SK-N-SH (cell line): Measurements from ENCODE around the gene NTN1. TPM values are rescaled to one million over a fixed set of nuclear protein-coding genes. Genes with fewer than 3 reads are reported as not detected.

ENCODE experiments used
- CTCF ChIA-PET: fragments of 300-600, 350-600 bp; formaldehyde crosslinking; extraction: SDS; loops from one replicate; lab custom pipeline; 2021; lab: Yijun Ruan, JAX
- POLR2A ChIA-PET: fragments of 350-600 bp; sonication (Branson Sonifier 250); formaldehyde crosslinking; extraction: SDS; loops from one replicate; lab custom pipeline; 2020; ENCODE audit warnings: antibody characterized with exemption, inconsistent platforms; lab: Yijun Ruan, JAX
- DNase-seq: peaks from one replicate; pipeline ENCODE4 v3.0.0; 2012
- H2AFZ ChIP-seq: fragments of 200-600 bp; sonication (generic); 2 replicates; pipeline ENCODE4 v1.8.1; 2016; ENCODE audit warnings: antibody characterized with exemption, mild to moderate bottlenecking, low read depth
- H3F3A ChIP-seq: fragments of 200-600 bp; sonication (generic); replicated peaks from 2 replicates; pipeline ENCODE3; 2016; ENCODE audit warnings: antibody characterized with exemption, mild to moderate bottlenecking; ENCODE audit not compliant: insufficient read depth
- H3K27ac ChIP-seq, 2 experiments: fragments of 200-500 bp in 1 of 2; fragments of 200-600 bp in 1 of 2; sonication (Bioruptor generic) in 1 of 2; sonication (generic), shearing (Covaris generic) in 1 of 2; 2 replicates each; pipeline versions ENCODE4 v1.5.1 to v1.6.1; 2014 to 2016; ENCODE audit warnings: low read depth in 2 of 2, inconsistent platforms in 1 of 2, low read length in 1 of 2, mild to moderate bottlenecking in 1 of 2, mixed read lengths in 1 of 2
- H3K27me3 ChIP-seq: fragments of 200-600 bp; sonication (generic), shearing (Covaris generic); 2 replicates; pipeline ENCODE4 v1.6.1; 2016; ENCODE audit warnings: mixed run types; ENCODE audit not compliant: insufficient read depth
- H3K36me3 ChIP-seq, 2 experiments: fragments of 200-500 bp in 1 of 2; fragments of 200-600 bp in 1 of 2; sonication (Bioruptor generic) in 1 of 2; sonication (generic) in 1 of 2; replicated peaks in 1 of 2; 2 replicates each; pipeline versions ENCODE3 to v1.5.1; 2014 to 2016; ENCODE audit warnings: low read length in 1 of 2, mild to moderate bottlenecking in 1 of 2; ENCODE audit not compliant: insufficient read depth in 2 of 2, control insufficient read depth in 1 of 2
- H3K4me1 ChIP-seq, 2 experiments: fragments of 200-500 bp in 1 of 2; fragments of 200-600 bp in 1 of 2; sonication (Bioruptor generic) in 1 of 2; sonication (generic), shearing (Covaris generic) in 1 of 2; 2 replicates each; pipeline versions ENCODE4 v1.5.1 to v1.6.1; 2014 to 2016; ENCODE audit warnings: low read depth in 1 of 2, low read length in 1 of 2, mixed run types in 1 of 2; ENCODE audit not compliant: insufficient read depth in 2 of 2, control insufficient read depth in 1 of 2
- H3K4me2 ChIP-seq: fragments of 200-600 bp; sonication (generic), shearing (Covaris generic); 2 replicates; pipeline ENCODE4 v1.6.1; 2017; ENCODE audit warnings: mixed run types
- H3K4me3 ChIP-seq, 2 experiments: fragments of 200-500 bp in 1 of 2; fragments of 200-600 bp in 1 of 2; sonication (Bioruptor generic) in 1 of 2; sonication (generic), shearing (Covaris generic) in 1 of 2; 2 replicates each; pipeline versions ENCODE4 v1.5.1 to v1.8.1; 2014 to 2016; ENCODE audit warnings: low read depth in 2 of 2, inconsistent platforms in 1 of 2, low read length in 1 of 2, mild to moderate bottlenecking in 1 of 2, mixed read lengths in 1 of 2, moderate library complexity in 1 of 2
- H3K79me2 ChIP-seq: fragments of 200-600 bp; sonication (generic); 2 replicates; pipeline ENCODE4 v1.8.1; 2017; ENCODE audit warnings: mild to moderate bottlenecking; ENCODE audit not compliant: insufficient read depth
- H3K9ac ChIP-seq: fragments of 200-600 bp; sonication (generic); 2 replicates; pipeline ENCODE4 v1.6.1; 2017; ENCODE audit warnings: mixed run types
- H3K9me2 ChIP-seq: fragments of 200-600 bp; sonication (generic); 2 replicates; pipeline ENCODE4 v1.6.1; 2017; ENCODE audit warnings: mixed run types
- H3K9me3 ChIP-seq: fragments of 200-600 bp; sonication (generic); 2 replicates; pipeline ENCODE4 v1.6.1; 2017; ENCODE audit warnings: mixed run types, mild to moderate bottlenecking, moderate library complexity
- H4K20me1 ChIP-seq: fragments of 200-600 bp; sonication (generic); 2 replicates; pipeline ENCODE4 v1.6.1; 2017; ENCODE audit warnings: mild to moderate bottlenecking, mixed run types; ENCODE audit not compliant: insufficient read depth
- CHD2 ChIP-seq: fragments of 150-350 bp; IDR thresholded peaks from 2 replicates; pipeline ENCODE4 v1.6.1; 2018; ENCODE audit warnings: low read length; ENCODE audit not compliant: partially characterized antibody
- CTCF ChIP-seq: fragments of 200-600 bp; sonication (generic); IDR thresholded peaks from 2 replicates; pipeline ENCODE4 v1.6.1; 2017; ENCODE audit warnings: antibody characterized with exemption, mild to moderate bottlenecking, moderate library complexity
- ELF1 ChIP-seq: IDR thresholded peaks from 2 replicates; pipeline ENCODE4 v1.4.0; 2012
- EP300 ChIP-seq, 2 experiments: IDR thresholded peaks; 2 replicates each; pipeline versions ENCODE4 v1.4.0 to v1.6.1; 2012; ENCODE audit warnings: borderline replicate concordance in 1 of 2, low read depth in 1 of 2, low read length in 1 of 2
- FOSL2 ChIP-seq: IDR thresholded peaks from 2 replicates; pipeline ENCODE4 v1.4.0; 2012; ENCODE audit warnings: low read depth, mild to moderate bottlenecking, moderate library complexity, borderline replicate concordance
- FOXM1 ChIP-seq: IDR thresholded peaks from 2 replicates; pipeline ENCODE4 v1.4.0; 2012; ENCODE audit warnings: low read depth, mild to moderate bottlenecking
- GABPA ChIP-seq: IDR thresholded peaks from 2 replicates; pipeline ENCODE4 v1.4.0; 2012; ENCODE audit warnings: low read depth, mild to moderate bottlenecking
- JUND ChIP-seq: IDR thresholded peaks from 2 replicates; pipeline ENCODE4 v1.4.0; 2012
- MEF2A ChIP-seq: IDR thresholded peaks from 2 replicates; pipeline ENCODE4 v1.4.0; 2012; ENCODE audit warnings: low read depth, borderline replicate concordance
- PBX3 ChIP-seq: IDR thresholded peaks from 2 replicates; pipeline ENCODE4; 2012
- POLR2AphosphoS5 ChIP-seq: IDR thresholded peaks from 2 replicates; pipeline ENCODE4 v1.6.1; 2012; ENCODE audit warnings: low read depth, low read length
- RFX5 ChIP-seq: IDR thresholded peaks from 2 replicates; pipeline ENCODE4 v1.6.1; 2012; ENCODE audit warnings: mild to moderate bottlenecking, improper control_type of control experiment, low read length
- RXRA ChIP-seq: IDR thresholded peaks from 2 replicates; pipeline ENCODE4 v1.4.0; 2012; ENCODE audit warnings: low read depth, mild to moderate bottlenecking, borderline replicate concordance
- SMC3 ChIP-seq: IDR thresholded peaks from 2 replicates; pipeline ENCODE4 v1.6.1; 2012; ENCODE audit warnings: low read depth, low read length, improper control_type of control experiment
- TAF1 ChIP-seq: IDR thresholded peaks from 2 replicates; pipeline ENCODE4 v1.6.1; 2012; ENCODE audit warnings: low read depth, mild to moderate bottlenecking, low read length, moderate library complexity, borderline replicate concordance
- TCF12 ChIP-seq: IDR thresholded peaks from 2 replicates; pipeline ENCODE4 v1.4.0; 2012
- TEAD4 ChIP-seq: IDR thresholded peaks from 2 replicates; pipeline ENCODE4 v1.4.0; 2012; ENCODE audit warnings: mild to moderate bottlenecking, borderline replicate concordance; ENCODE audit not compliant: insufficient read depth
- YY1 ChIP-seq: IDR thresholded peaks from 2 replicates; pipeline ENCODE4 v1.4.0; 2012; ENCODE audit warnings: low read depth, mild to moderate bottlenecking
- WGBS: methylation state at CpG from one replicate; pipeline ENCODE4 v1.1.6; 2017; ENCODE audit warnings: low lambda C conversion rate; 5-methylcytosine and 5-hydroxymethylcytosine counted together
- polyA plus RNA-seq, 3 experiments: library from polyadenylated mRNA; depleted of rRNA; stranded (reverse); fragments of >200 nt; gene quantifications; 2 replicates each; pipeline ENCODE4 v1.2.3, GENCODE V29; 2012
- TF ChIP-seq, protein P1 (sequence below): IDR thresholded peaks from 2 replicates; pipeline ENCODE4 v1.4.0; 2012; ENCODE audit warnings: low read depth
- TF ChIP-seq, protein P2 (sequence below): IDR thresholded peaks from 2 replicates; pipeline ENCODE4 v1.4.0; 2012; ENCODE audit warnings: low read depth, borderline replicate concordance
- TF ChIP-seq, protein P3 (sequence below): fragments of 150-350 bp; IDR thresholded peaks from 2 replicates; pipeline ENCODE4 v1.6.1; 2017; ENCODE audit warnings: antibody characterized with exemption, low read length, low read depth, borderline replicate concordance

The NTN1 gene
- polyA plus RNA-seq, 1 of the 3 experiments (the other 2 are of a cell fraction) = 0.05 TPM

- Histone ChIP-seq H4K20me1 (no peaks in the 10 kb centered on the region), H3F3A (no peaks in the 10 kb centered on the region), H3K4me1 (no peaks in the 10 kb centered on the region), H3K79me2 (no peaks in the 10 kb centered on the region), H2AFZ (no peak overlapping the region), H3K4me3 (no peak overlapping the region), H3K9ac (no peak overlapping the region), H3K9me2 (no peaks in the 10 kb centered on the region), H3K4me2 (no peak overlapping the region), H3K27me3 (peaks cover 15% of the 10 kb centered on the region; the same call in 1 of the 2 replicates), H3K36me3 (no peaks in the 10 kb centered on the region), H3K9me3 (no peaks in the 10 kb centered on the region), H3K27ac (no peak overlapping the region)
- no peak for TF ChIP-seq CHD2
- no peak for TF ChIP-seq TAF1
- TF ChIP-seq SMC3 = no peak
- no peak for TF ChIP-seq RFX5
- TF ChIP-seq, protein P1, sequence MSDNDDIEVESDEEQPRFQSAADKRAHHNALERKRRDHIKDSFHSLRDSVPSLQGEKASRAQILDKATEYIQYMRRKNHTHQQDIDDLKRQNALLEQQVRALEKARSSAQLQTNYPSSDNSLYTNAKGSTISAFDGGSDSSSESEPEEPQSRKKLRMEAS = no peak
- TF ChIP-seq, protein P2, sequence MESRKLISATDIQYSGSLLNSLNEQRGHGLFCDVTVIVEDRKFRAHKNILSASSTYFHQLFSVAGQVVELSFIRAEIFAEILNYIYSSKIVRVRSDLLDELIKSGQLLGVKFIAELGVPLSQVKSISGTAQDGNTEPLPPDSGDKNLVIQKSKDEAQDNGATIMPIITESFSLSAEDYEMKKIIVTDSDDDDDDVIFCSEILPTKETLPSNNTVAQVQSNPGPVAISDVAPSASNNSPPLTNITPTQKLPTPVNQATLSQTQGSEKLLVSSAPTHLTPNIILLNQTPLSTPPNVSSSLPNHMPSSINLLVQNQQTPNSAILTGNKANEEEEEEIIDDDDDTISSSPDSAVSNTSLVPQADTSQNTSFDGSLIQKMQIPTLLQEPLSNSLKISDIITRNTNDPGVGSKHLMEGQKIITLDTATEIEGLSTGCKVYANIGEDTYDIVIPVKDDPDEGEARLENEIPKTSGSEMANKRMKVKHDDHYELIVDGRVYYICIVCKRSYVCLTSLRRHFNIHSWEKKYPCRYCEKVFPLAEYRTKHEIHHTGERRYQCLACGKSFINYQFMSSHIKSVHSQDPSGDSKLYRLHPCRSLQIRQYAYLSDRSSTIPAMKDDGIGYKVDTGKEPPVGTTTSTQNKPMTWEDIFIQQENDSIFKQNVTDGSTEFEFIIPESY = no peak
- no peak for TF ChIP-seq TEAD4
- TF ChIP-seq FOXM1 = no peak
- ChIA-PET POLR2A (no interaction called here), CTCF (no interaction called here)
- DNase-seq = no peak
- WGBS = 28% methylated on average over 7 of the region's 7 CpGs
Observed at GRCh38 chr17:9187828-9188227, 166.5 kb downstream of the NTN1 start.

DNA sequence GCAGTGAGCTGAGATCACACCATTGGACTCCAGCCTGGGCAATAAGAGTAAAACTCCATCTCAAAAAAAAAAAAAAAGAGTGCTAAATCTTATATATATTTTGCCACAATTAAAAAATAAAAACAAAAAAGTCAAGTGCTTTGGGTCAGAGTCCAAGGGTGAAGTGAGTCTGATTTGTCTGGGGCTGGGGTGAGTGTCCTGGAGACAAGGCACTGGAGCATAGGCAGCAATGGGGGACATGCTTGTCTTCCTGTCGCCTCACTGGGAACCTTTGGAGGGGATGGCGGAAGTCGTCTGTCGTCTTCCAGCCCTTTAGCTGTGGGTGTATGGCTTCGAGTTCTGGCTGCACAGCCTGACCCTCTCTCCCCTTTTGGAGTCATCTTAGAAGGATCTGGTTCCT is 167.1 kb downstream of the NTN1 start:
- no peak overlapping the region for H3K4me3 ChIP-seq
- H3K4me1 ChIP-seq = no peaks in the 10 kb centered on the region
- no peak overlapping the region for H3K27ac ChIP-seq
- no peaks in the 10 kb centered on the region for H3K9me3 ChIP-seq
- H3K9ac ChIP-seq = no peak overlapping the region
- ChIA-PET POLR2A (no interaction called here), CTCF (no interaction called here)
- H3K27me3 ChIP-seq = peaks cover 12% of the 10 kb centered on the region; the same call in 1 of the 2 replicates
- no peaks in the 10 kb centered on the region for H3F3A ChIP-seq
- no peaks in the 10 kb centered on the region for H3K9me2 ChIP-seq
- DNase-seq = no peak
- H3K79me2 ChIP-seq = no peaks in the 10 kb centered on the region
- H2AFZ ChIP-seq = no peak overlapping the region
- no peaks in the 10 kb centered on the region for H4K20me1 ChIP-seq
- WGBS = 57% methylated on average over 5 of the region's 5 CpGs
- no peak overlapping the region for H3K4me2 ChIP-seq
- no peaks in the 10 kb centered on the region for H3K36me3 ChIP-seq
- no peak for TF ChIP-seq POLR2AphosphoS5
- no peak for TF ChIP-seq JUND
- no peak for TF ChIP-seq GABPA
- TF ChIP-seq RXRA = no peak
- no peak for TF ChIP-seq ELF1
- TF ChIP-seq, protein P2 = no peak
- TF ChIP-seq FOSL2 = no peak
- TF ChIP-seq, protein P3, sequence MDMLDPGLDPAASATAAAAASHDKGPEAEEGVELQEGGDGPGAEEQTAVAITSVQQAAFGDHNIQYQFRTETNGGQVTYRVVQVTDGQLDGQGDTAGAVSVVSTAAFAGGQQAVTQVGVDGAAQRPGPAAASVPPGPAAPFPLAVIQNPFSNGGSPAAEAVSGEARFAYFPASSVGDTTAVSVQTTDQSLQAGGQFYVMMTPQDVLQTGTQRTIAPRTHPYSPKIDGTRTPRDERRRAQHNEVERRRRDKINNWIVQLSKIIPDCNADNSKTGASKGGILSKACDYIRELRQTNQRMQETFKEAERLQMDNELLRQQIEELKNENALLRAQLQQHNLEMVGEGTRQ = no peak
- TF ChIP-seq EP300 (IDR thresholded peaks at IDR 0.05; ENCODE audit: borderline replicate concordance in 1 of 2, low read depth in 1 of 2, low read length in 1 of 2) = no peak
- no peak for TF ChIP-seq TAF1
- TF ChIP-seq TEAD4 = no peak
- no peak for TF ChIP-seq CTCF
- TF ChIP-seq PBX3 = no peak
- no peak for TF ChIP-seq YY1
- TF ChIP-seq TCF12 = no peak
- no peak for TF ChIP-seq MEF2A
